PFSK-1 (cell line): Measurements from ENCODE around the gene FCRLB.

Experiments used
- SIN3A ChIP-seq: IDR thresholded peaks from 2 replicates; pipeline ENCODE4 v1.6.1; 2012; ENCODE audit warnings: mild to moderate bottlenecking, low read length, moderate library complexity, borderline replicate concordance; ENCODE audit not compliant: insufficient read depth
- TAF1 ChIP-seq: IDR thresholded peaks from 2 replicates; pipeline ENCODE4 v1.6.1; 2012; ENCODE audit warnings: low read length, control low read depth, borderline replicate concordance; ENCODE audit not compliant: insufficient read depth
- TF ChIP-seq, protein P1 (sequence below), 2 experiments: IDR thresholded peaks; 2 replicates each; pipeline versions ENCODE4 v1.6.1 to v1.8.0; 2011 to 2012; ENCODE audit warnings: low read depth in 2 of 2, low read length in 2 of 2, control low read depth in 1 of 2, inconsistent platforms in 1 of 2, mild to moderate bottlenecking in 1 of 2, moderate library complexity in 1 of 2; ENCODE audit not compliant: insufficient read depth in 1 of 2

DNA sequence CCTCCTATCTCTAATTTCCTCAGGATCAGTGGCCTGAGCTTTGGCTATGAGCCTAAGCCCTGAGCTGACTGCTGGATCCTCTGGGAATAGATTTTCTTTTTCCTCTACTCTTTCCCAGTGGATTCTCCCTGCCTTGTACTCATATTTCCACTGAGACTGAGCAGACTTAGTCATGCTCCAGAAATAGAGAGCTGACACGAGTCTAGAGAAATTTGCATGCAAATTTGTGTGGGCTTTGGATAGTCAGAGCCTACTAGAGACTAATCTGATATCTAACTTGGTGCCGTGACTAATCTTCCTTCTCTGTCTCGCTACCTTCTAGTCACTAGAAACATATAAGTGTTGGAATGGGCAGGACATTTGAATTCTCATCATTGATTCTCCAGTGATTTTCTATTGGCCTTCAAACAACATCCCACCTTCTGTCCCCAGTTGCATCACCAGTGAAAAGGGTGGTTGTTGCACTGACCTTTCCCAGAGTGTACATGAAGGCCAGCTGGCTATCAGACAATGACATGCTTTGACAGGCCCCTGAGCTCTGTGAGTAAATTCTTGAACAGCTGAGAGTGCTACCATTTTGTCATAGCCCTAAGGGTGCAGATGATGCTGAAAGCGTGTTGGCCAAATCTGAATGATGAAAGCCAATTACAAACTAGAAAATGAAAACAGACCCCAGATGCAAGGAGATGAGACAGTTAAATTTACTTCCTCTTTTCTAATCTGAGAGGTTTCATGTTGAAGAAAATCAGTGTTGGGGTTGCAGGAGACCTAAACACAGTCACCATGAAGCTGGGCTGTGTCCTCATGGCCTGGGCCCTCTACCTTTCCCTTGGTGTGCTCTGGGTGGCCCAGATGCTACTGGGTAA lies 14.6 kb upstream of the FCRLB start, which contains the start of gene FCRLA:
- TF ChIP-seq SIN3A: no peak
- TF ChIP-seq, protein P1, sequence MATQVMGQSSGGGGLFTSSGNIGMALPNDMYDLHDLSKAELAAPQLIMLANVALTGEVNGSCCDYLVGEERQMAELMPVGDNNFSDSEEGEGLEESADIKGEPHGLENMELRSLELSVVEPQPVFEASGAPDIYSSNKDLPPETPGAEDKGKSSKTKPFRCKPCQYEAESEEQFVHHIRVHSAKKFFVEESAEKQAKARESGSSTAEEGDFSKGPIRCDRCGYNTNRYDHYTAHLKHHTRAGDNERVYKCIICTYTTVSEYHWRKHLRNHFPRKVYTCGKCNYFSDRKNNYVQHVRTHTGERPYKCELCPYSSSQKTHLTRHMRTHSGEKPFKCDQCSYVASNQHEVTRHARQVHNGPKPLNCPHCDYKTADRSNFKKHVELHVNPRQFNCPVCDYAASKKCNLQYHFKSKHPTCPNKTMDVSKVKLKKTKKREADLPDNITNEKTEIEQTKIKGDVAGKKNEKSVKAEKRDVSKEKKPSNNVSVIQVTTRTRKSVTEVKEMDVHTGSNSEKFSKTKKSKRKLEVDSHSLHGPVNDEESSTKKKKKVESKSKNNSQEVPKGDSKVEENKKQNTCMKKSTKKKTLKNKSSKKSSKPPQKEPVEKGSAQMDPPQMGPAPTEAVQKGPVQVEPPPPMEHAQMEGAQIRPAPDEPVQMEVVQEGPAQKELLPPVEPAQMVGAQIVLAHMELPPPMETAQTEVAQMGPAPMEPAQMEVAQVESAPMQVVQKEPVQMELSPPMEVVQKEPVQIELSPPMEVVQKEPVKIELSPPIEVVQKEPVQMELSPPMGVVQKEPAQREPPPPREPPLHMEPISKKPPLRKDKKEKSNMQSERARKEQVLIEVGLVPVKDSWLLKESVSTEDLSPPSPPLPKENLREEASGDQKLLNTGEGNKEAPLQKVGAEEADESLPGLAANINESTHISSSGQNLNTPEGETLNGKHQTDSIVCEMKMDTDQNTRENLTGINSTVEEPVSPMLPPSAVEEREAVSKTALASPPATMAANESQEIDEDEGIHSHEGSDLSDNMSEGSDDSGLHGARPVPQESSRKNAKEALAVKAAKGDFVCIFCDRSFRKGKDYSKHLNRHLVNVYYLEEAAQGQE (IDR thresholded peaks at IDR 0.05; ENCODE audit: insufficient read depth in 1 of 2, low read depth in 2 of 2, low read length in 2 of 2): no peak
- TF ChIP-seq TAF1: no peak
